ENCODE measurements around the gene CST6.

CST6 gene

GRCh38 chr11:65983589-65983987 lies 28.2 kb upstream of the CST6 start:
- TF ChIP-seq, protein P1, sequence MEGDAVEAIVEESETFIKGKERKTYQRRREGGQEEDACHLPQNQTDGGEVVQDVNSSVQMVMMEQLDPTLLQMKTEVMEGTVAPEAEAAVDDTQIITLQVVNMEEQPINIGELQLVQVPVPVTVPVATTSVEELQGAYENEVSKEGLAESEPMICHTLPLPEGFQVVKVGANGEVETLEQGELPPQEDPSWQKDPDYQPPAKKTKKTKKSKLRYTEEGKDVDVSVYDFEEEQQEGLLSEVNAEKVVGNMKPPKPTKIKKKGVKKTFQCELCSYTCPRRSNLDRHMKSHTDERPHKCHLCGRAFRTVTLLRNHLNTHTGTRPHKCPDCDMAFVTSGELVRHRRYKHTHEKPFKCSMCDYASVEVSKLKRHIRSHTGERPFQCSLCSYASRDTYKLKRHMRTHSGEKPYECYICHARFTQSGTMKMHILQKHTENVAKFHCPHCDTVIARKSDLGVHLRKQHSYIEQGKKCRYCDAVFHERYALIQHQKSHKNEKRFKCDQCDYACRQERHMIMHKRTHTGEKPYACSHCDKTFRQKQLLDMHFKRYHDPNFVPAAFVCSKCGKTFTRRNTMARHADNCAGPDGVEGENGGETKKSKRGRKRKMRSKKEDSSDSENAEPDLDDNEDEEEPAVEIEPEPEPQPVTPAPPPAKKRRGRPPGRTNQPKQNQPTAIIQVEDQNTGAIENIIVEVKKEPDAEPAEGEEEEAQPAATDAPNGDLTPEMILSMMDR (IDR thresholded peaks at IDR 0.05; ENCODE audit: extremely low read depth, insufficient read depth, missing control alignments): no peak
- in situ Hi-C loops (cut with MboI; ENCODE audit: low pct_unique_long_range_greater_than_20kb, low sequenced_read_pairs, unreplicated experiment): no loop called here
- no peak for DNase-seq (ENCODE audit: low spot score)

- in situ Hi-C loops (cut with MboI; ENCODE audit: low pct_unique_long_range_greater_than_20kb, low sequenced_read_pairs, unreplicated experiment): loop anchor here (5.0 kb wide), 1 partner anchor 105 kb away; no protein-coding TSS in a partner anchor
- TF ChIP-seq, protein P1 (IDR thresholded peaks at IDR 0.05; ENCODE audit: extremely low read depth, insufficient read depth, missing control alignments): no peak
- DNase-seq (ENCODE audit: low spot score): no peak
Measured at GRCh38 chr11:65987336-65987735, 24.5 kb upstream of the CST6 start.

- DNase-seq (ENCODE audit: low spot score): peak; percentile 92
- TF ChIP-seq, protein P1 (IDR thresholded peaks at IDR 0.05; ENCODE audit: extremely low read depth, insufficient read depth, missing control alignments): peak; percentile 98
- in situ Hi-C loops (cut with MboI; ENCODE audit: low pct_unique_long_range_greater_than_20kb, low sequenced_read_pairs, unreplicated experiment): loop anchor here (5.0 kb wide), 1 partner anchor 107 kb away; no protein-coding TSS in a partner anchor
Measured at GRCh38 chr11:65988791-65989592, 22.8 kb upstream of the CST6 start.

GRCh38 chr11:65992056-65992455 lies 19.8 kb upstream of the CST6 start:
- DNase-seq (ENCODE audit: low spot score): no peak
- TF ChIP-seq, protein P1 (IDR thresholded peaks at IDR 0.05; ENCODE audit: extremely low read depth, insufficient read depth, missing control alignments): no peak
- in situ Hi-C loops (cut with MboI; ENCODE audit: low pct_unique_long_range_greater_than_20kb, low sequenced_read_pairs, unreplicated experiment): no loop called here

- no peak for DNase-seq (ENCODE audit: low spot score)
- in situ Hi-C loops (cut with MboI; ENCODE audit: low pct_unique_long_range_greater_than_20kb, low sequenced_read_pairs, unreplicated experiment): no loop called here
- TF ChIP-seq, protein P1 (IDR thresholded peaks at IDR 0.05; ENCODE audit: extremely low read depth, insufficient read depth, missing control alignments): no peak
Measured at GRCh38 chr11:65997286-65997685, 14.5 kb upstream of the CST6 start.

GRCh38 chr11:66001942-66002647 lies 9.7 kb upstream of the CST6 start, which contains the start of the genes BANF1 and EIF1AD:
Gene BANF1 (plus strand): TSS chr11:66002503. CDS start chr11:66003251, 748 bp downstream.
Gene EIF1AD (minus strand): TSS chr11:66002157. CDS start chr11:66000389, 1,768 bp downstream.
- in situ Hi-C loops (cut with MboI; ENCODE audit: low pct_unique_long_range_greater_than_20kb, low sequenced_read_pairs, unreplicated experiment): no loop called here
- peak; percentile 92 for DNase-seq (ENCODE audit: low spot score)
- TF ChIP-seq, protein P1 (IDR thresholded peaks at IDR 0.05; ENCODE audit: extremely low read depth, insufficient read depth, missing control alignments): no peak
